Bronchial epithelial cell (primary cell): ENCODE results near the gene PIK3IP1. TPM values are rescaled to one million over a fixed set of nuclear protein-coding genes. Genes with fewer than 3 reads are reported as not detected.

Source experiments
- DNase-seq: peaks from one replicate; pipeline ENCODE4 v3.0.0-alpha.2; 2010; ENCODE audit warnings: low read depth
- FAIRE-seq: peaks from 2 replicates; lab custom pipeline; 2011; peaks lifted over from hg19 to GRCh38; lab: Jason Lieb, UNC
- H3K27me3 ChIP-seq: 2 replicates; pipeline ENCODE4 v1.5.1; 2011; ENCODE audit warnings: low read length; ENCODE audit not compliant: control insufficient read depth, insufficient read depth
- H3K36me3 ChIP-seq: 2 replicates; pipeline ENCODE4 v1.5.1; 2011; ENCODE audit warnings: low read length; ENCODE audit not compliant: control insufficient read depth, insufficient read depth
- H3K4me3 ChIP-seq: 2 replicates; pipeline ENCODE4 v1.5.1; 2011; ENCODE audit warnings: mild to moderate bottlenecking, low read depth, low read length, control low read depth
- total RNA-seq: library from RNA; depleted of rRNA; stranded (reverse); fragments of >200 nt; gene quantifications from 2 replicates; pipeline ENCODE4 v1.2.1, GENCODE V29; 2014
- TF ChIP-seq, protein P1 (sequence below): IDR thresholded peaks from 2 replicates; pipeline ENCODE4 v1.5.1; 2011; ENCODE audit warnings: mild to moderate bottlenecking, moderate library complexity, low read length, control low read depth, inconsistent platforms; ENCODE audit not compliant: insufficient read depth, severe bottlenecking

The PIK3IP1 gene, protein sequence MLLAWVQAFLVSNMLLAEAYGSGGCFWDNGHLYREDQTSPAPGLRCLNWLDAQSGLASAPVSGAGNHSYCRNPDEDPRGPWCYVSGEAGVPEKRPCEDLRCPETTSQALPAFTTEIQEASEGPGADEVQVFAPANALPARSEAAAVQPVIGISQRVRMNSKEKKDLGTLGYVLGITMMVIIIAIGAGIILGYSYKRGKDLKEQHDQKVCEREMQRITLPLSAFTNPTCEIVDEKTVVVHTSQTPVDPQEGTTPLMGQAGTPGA
- 6.3 and 13.3 TPM in 2 replicates for total RNA-seq

DNA sequence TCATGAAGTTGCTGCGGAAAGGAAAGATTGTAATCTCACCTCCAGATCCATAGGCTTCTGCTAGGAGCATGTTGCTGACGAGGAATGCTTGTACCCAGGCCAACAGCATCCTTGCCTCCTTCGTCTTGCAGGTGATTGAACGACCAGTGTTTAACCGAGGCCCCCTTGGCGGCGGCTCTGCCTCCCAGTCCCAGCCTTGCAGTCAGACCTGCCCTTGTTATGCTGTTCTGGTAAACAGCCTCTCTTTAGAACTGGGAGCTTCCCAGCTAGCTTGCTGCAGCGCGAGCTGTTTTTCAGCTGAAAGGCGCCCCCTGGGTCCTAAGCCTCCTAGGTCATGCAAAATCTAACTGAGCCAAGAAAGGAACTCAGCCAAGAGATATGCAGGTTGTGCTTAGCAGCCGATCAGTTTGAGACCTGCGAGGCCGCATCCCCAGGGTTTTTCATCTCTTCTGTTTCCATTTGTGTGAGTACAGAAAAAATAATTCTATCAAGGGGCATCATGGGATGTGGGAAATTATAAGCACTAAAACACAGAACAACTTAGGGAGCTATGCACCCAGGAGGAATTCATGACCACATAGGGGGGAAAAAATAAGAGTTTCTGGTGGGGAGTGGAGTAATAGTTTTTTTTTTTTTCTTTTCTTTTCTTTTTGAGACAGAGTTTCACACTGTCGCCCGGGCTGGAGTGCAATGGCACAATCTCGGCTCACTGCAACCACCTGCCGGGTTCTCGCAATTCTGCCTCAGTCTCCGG is at the start of gene PIK3IP1:
Gene PIK3IP1, minus strand, starts transcription at position 253 of the 754 bp plus-strand sequence. Its CDS starts 144 bp downstream, at position 109.
- H3K4me3 ChIP-seq = peak within 1 kb of the TSS; percentile 35
- H3K36me3 ChIP-seq = peaks cover 10% of the 10 kb centered on the region
- no peak for FAIRE-seq
- no peaks in the 10 kb centered on the region for H3K27me3 ChIP-seq
- peak; percentile 87 for DNase-seq
- TF ChIP-seq, protein P1, sequence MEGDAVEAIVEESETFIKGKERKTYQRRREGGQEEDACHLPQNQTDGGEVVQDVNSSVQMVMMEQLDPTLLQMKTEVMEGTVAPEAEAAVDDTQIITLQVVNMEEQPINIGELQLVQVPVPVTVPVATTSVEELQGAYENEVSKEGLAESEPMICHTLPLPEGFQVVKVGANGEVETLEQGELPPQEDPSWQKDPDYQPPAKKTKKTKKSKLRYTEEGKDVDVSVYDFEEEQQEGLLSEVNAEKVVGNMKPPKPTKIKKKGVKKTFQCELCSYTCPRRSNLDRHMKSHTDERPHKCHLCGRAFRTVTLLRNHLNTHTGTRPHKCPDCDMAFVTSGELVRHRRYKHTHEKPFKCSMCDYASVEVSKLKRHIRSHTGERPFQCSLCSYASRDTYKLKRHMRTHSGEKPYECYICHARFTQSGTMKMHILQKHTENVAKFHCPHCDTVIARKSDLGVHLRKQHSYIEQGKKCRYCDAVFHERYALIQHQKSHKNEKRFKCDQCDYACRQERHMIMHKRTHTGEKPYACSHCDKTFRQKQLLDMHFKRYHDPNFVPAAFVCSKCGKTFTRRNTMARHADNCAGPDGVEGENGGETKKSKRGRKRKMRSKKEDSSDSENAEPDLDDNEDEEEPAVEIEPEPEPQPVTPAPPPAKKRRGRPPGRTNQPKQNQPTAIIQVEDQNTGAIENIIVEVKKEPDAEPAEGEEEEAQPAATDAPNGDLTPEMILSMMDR = peak; percentile 71

DNA sequence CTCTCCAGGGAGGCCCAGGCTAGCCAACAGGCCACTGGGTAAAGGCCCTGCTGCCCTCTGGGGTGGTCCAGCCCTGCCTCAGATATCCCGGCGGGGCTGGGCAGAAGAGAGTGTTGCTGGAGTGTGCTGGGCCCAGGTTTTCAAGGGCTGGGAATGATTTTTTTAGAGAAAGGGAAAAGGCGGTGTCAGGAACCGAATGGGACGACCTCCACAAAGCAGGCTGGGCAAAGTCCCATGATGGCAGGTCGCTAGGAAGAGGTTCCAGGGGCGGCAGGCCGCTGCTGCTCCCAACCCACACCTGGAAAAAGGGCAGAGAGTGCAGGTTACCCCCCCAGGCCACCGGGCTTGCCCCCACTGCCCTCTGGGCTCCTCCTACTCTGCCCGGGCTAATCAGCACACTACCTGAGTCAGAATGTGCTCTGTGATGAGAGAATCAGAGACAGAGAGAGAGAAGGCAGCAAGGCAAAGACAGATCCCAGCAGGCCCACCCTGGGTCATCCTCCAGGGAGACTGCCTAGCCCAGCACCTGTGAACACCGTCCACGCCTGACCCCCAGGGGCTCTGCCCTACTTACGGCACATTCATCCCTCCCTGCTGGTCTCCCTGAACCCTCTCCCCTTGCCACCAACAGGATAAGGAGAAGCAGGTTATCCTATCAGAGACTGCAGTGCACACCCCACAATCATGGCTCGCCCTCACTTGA is 49.2 kb upstream of the PIK3IP1 start:
- TF ChIP-seq, protein P1 = no peak
- DNase-seq (no peak), FAIRE-seq (no peak)
- H3K36me3 ChIP-seq = peaks cover 2% of the 10 kb centered on the region
- H3K27me3 ChIP-seq = no peaks in the 10 kb centered on the region
- no peak overlapping the region for H3K4me3 ChIP-seq

DNA sequence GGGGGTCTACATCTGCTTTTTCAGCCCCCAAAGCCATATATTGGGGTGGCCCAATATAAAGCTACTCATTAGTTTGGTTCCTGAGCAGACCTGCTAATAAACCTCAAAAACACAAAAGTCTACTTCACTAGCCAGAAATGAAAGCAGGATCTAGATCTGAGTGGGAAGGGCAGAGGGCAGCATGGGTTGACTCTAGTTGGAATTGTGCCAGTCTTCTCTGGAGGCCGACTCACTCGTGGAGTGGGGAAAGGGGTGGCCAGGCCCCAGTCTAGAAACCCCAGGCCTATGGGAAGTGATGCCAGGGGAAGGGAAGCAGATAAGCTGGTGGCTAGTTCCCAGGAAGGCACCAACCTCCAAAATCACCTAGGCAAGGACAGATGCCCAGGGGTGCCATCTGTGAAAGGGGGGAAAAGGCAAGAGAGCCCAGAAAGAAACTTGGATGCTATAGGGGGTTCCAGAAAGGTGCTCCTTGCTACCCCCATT is 48.5 kb upstream of the PIK3IP1 start:
- Histone ChIP-seq H3K27me3 (no peaks in the 10 kb centered on the region), H3K36me3 (peaks cover 3% of the 10 kb centered on the region), H3K4me3 (no peak overlapping the region)
- FAIRE-seq (no peak), DNase-seq (no peak)
- TF ChIP-seq, protein P1 = no peak

DNA sequence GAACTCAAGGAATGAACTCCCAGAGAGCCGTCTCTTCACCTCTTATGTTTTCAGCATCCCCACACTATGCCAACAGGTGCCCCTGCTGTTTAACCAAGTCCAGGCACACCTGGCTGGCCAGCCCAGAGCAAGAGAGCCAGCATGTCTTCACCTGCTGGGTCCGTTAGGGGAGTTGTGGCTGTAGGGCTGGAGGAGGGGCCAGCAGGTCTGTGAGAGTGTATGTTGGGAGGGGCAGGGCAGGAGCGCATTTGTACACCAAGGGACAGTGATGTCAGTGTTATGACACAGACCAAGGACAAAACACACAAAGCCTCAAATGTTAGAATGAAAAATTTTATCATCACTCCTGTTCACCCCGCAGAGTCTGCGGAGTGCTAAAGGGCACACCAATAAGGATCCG is 48.1 kb upstream of the PIK3IP1 start:
- Histone ChIP-seq H3K36me3 (peaks cover 4% of the 10 kb centered on the region), H3K4me3 (no peak overlapping the region), H3K27me3 (no peaks in the 10 kb centered on the region)
- no peak for DNase-seq
- TF ChIP-seq, protein P1 = no peak
- FAIRE-seq = no peak

DNA sequence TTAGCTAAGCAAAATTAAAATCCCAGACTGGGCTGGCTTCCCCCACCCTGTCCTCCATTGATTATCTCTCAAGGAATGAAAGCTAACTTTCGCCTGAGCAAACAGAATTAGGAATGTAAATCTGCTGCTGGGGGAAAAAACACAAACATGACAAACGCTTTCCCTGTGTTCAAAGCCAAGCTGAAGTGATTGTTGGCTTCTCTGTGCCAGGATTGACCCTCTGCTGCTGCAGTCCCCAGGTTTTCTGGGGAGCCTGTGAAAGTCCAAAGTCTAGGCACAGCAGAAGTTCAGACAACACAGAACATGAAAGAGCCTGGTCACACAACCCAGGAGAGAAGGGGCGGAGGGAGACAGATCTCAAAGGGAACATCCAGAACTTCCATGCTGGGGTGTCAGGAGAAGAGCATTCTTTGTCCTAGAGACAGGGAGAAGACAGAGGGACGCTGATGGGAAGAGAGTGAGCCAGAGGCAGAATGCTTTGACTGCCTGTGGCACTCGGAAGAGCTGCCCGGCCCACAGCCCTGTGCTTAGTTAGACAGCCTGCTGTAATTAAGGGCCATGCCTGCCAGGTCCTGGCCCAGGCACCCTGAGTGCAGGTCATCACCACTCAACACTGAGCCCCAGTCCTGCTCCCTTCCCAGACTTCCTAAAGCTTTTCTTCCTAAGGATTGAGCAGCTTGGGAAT is 47.0 kb upstream of the PIK3IP1 start:
- DNase-seq = no peak
- TF ChIP-seq, protein P1 = no peak
- Histone ChIP-seq H3K4me3 (no peak overlapping the region), H3K36me3 (peaks cover 4% of the 10 kb centered on the region), H3K27me3 (no peaks in the 10 kb centered on the region)
- no peak for FAIRE-seq
